IPS-NIHi7 (cell line): Measurements from ENCODE around the gene LSR.
"Not testable (repeated sequence)": the region's sequence is repeated elsewhere in the genome, so short reads cannot be mapped to it uniquely, and the experiment has no call there.

ENCODE experiments used
- DNase-seq: peaks from one replicate; pipeline ENCODE4 v3.0.0; 2012; ENCODE audit warnings: mixed read lengths; ENCODE audit errors: extremely low spot score

The LSR gene

GRCh38 chr19:35217649-35217990, 31.2 kb upstream of the LSR start:
- DNase-seq: no peak

- no peak for DNase-seq
These were observed 29.8 kb upstream of the LSR start for GRCh38 chr19:35219008-35219407.

- no peak for DNase-seq
These were observed 28.4 kb upstream of the LSR start for GRCh38 chr19:35220315-35220921.

GRCh38 chr19:35220973-35221590, 27.7 kb upstream of the LSR start:
- DNase-seq: not testable (repeated sequence)

GRCh38 chr19:35222373-35223015, 26.3 kb upstream of the LSR start:
- DNase-seq: no peak

- no peak for DNase-seq
These were observed 25.6 kb upstream of the LSR start for GRCh38 chr19:35223084-35223790.

- no peak for DNase-seq
These were observed 24.8 kb upstream of the LSR start for GRCh38 chr19:35223862-35224505.

- peak; percentile 62 for DNase-seq
These were observed 23.9 kb upstream of the LSR start for GRCh38 chr19:35224681-35225571.

GRCh38 chr19:35225951-35226350, 22.9 kb upstream of the LSR start:
- no peak for DNase-seq

GRCh38 chr19:35226748-35227147, 22.1 kb upstream of the LSR start:
- DNase-seq: no peak

- no peak for DNase-seq
These were observed 20.4 kb upstream of the LSR start, which contains the start of gene FAM187B for GRCh38 chr19:35228177-35228930. Gene FAM187B (minus strand): TSS chr19:35228739. CDS start chr19:35228680, 59 bp downstream.

- DNase-seq: no peak
These were observed 19.2 kb upstream of the LSR start for GRCh38 chr19:35229601-35230000.

GRCh38 chr19:35231956-35232645, 16.7 kb upstream of the LSR start:
- DNase-seq: no peak

- DNase-seq: no peak
These were observed 15.9 kb upstream of the LSR start for GRCh38 chr19:35232912-35233311.

- no peak for DNase-seq
These were observed 12.0 kb upstream of the LSR start for GRCh38 chr19:35236638-35237400.

- DNase-seq: not testable (repeated sequence)
These were observed 9.2 kb upstream of the LSR start for GRCh38 chr19:35239597-35239996.

GRCh38 chr19:35240327-35240726, 8.5 kb upstream of the LSR start:
- no peak for DNase-seq

GRCh38 chr19:35241417-35241816, 7.4 kb upstream of the LSR start:
- no peak for DNase-seq

GRCh38 chr19:35246466-35247092, 2.2 kb upstream of the LSR start:
- DNase-seq: no peak
